ENCODE results near the gene MAN1C1.

Gene MAN1C1

DNA sequence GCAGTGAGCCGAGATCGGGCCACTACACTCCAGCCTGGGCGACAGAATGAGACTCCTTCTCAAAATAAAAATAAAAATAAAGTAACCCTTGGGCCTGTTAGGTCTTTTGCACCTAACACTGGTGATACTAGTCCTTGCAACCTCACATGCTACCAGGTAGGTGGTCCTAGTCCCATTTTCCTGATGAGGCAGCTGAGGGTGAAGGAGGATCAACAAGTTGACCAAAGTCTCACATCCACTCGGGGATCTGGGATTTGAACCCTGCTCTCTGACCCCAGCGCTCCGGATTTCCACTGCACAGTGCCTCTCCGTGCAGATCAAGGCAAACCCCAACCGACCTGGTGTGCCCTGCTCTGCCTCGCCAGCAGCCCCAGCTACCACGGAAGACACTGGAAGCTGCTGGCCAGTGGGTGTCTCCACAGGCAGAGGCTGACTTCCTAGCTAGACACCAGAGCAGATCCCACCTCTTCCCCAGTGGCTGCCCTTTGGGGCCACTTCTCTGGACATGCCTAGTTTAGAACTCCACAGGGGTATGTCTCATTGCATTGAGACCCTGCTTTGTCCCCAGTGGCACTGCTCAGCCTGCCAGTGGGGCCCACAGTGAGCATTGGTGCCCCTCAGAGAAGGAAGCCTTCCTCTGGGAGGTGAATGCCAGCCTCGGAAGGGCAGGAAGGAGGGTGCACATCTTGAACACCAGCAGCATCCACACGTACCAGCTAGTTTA, 45.6 kb upstream of the MAN1C1 start:
- TF ChIP-seq NFIC (IDR thresholded peaks at IDR 0.05): no peak
- no peak for TF ChIP-seq CREB1 (IDR thresholded peaks at IDR 0.05; ENCODE audit: low read depth)
- TF ChIP-seq TCF12 (IDR thresholded peaks at IDR 0.05; ENCODE audit: low read depth): no peak

DNA sequence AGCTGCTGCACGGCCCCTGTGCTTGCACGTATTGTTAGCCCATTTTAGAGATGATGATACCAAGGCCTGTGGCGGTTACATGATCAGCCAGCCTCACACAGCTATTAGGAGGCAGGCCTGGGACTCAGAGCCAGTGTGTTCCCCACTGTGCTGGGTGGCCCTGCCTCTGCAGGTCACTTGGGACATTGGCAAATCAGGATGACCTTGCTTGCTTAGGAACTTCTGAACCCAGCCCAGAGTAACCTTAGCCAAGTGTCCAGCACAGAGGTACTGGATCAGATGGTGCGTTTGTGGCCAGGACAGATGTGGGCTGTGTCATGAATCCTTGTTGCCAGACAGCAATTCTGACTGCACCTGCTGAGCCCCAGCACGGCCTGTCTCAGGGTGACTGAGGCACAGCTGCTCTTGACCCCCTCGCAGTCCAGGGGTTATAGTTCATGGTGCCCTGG, 45.0 kb upstream of the MAN1C1 start:
- no peak for TF ChIP-seq NFIC (IDR thresholded peaks at IDR 0.05)
- TF ChIP-seq, protein P1, sequence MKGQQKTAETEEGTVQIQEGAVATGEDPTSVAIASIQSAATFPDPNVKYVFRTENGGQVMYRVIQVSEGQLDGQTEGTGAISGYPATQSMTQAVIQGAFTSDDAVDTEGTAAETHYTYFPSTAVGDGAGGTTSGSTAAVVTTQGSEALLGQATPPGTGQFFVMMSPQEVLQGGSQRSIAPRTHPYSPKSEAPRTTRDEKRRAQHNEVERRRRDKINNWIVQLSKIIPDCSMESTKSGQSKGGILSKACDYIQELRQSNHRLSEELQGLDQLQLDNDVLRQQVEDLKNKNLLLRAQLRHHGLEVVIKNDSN (IDR thresholded peaks at IDR 0.05): no peak
- TF ChIP-seq, protein P2, sequence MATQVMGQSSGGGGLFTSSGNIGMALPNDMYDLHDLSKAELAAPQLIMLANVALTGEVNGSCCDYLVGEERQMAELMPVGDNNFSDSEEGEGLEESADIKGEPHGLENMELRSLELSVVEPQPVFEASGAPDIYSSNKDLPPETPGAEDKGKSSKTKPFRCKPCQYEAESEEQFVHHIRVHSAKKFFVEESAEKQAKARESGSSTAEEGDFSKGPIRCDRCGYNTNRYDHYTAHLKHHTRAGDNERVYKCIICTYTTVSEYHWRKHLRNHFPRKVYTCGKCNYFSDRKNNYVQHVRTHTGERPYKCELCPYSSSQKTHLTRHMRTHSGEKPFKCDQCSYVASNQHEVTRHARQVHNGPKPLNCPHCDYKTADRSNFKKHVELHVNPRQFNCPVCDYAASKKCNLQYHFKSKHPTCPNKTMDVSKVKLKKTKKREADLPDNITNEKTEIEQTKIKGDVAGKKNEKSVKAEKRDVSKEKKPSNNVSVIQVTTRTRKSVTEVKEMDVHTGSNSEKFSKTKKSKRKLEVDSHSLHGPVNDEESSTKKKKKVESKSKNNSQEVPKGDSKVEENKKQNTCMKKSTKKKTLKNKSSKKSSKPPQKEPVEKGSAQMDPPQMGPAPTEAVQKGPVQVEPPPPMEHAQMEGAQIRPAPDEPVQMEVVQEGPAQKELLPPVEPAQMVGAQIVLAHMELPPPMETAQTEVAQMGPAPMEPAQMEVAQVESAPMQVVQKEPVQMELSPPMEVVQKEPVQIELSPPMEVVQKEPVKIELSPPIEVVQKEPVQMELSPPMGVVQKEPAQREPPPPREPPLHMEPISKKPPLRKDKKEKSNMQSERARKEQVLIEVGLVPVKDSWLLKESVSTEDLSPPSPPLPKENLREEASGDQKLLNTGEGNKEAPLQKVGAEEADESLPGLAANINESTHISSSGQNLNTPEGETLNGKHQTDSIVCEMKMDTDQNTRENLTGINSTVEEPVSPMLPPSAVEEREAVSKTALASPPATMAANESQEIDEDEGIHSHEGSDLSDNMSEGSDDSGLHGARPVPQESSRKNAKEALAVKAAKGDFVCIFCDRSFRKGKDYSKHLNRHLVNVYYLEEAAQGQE (IDR thresholded peaks at IDR 0.05; ENCODE audit: low read depth): no peak
- TF ChIP-seq YY1 (IDR thresholded peaks at IDR 0.05; ENCODE audit: low read depth): no peak
- TF ChIP-seq, protein P3, sequence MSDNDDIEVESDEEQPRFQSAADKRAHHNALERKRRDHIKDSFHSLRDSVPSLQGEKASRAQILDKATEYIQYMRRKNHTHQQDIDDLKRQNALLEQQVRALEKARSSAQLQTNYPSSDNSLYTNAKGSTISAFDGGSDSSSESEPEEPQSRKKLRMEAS (IDR thresholded peaks at IDR 0.05): no peak
- TF ChIP-seq EP300 (IDR thresholded peaks at IDR 0.05; ENCODE audit: borderline replicate concordance): no peak
- TF ChIP-seq ZBTB7A (IDR thresholded peaks at IDR 0.05; ENCODE audit: low read depth): no peak

DNA sequence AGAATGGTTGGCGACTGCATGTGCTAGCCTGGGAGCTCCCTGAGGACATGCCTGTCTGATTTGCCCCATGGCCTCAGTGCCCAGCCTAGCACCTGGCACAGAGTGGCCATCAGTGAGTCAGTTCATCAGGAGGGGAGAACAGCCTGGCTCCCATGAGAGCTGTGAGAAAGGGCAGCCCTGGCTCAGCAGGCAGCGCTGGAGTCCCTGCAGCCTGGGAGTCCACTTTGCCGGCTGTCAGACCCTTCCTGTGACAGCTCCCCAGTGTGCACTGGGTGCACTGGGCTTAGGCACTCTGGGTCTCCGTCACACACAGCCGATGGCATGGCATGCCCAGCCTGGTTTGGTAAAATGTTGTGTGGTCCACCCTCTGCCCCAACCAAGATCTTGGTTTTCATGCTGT, 44.5 kb upstream of the MAN1C1 start:
- TF ChIP-seq, protein P3 (IDR thresholded peaks at IDR 0.05): no peak
- TF ChIP-seq EP300 (IDR thresholded peaks at IDR 0.05; ENCODE audit: borderline replicate concordance) (no peak), CEBPB (IDR thresholded peaks at IDR 0.05) (no peak), NFIC (IDR thresholded peaks at IDR 0.05) (no peak), TCF12 (IDR thresholded peaks at IDR 0.05; ENCODE audit: low read depth) (no peak), TAF1 (IDR thresholded peaks at IDR 0.05; ENCODE audit: low read depth) (no peak), ZBTB7A (IDR thresholded peaks at IDR 0.05; ENCODE audit: low read depth) (no peak), TEAD4 (IDR thresholded peaks at IDR 0.05) (no peak), YY1 (IDR thresholded peaks at IDR 0.05; ENCODE audit: low read depth) (no peak), RAD21 (IDR thresholded peaks at IDR 0.05; ENCODE audit: low read depth) (no peak), EGR1 (IDR thresholded peaks at IDR 0.05) (no peak)
- TF ChIP-seq, protein P1 (IDR thresholded peaks at IDR 0.05): no peak

DNA sequence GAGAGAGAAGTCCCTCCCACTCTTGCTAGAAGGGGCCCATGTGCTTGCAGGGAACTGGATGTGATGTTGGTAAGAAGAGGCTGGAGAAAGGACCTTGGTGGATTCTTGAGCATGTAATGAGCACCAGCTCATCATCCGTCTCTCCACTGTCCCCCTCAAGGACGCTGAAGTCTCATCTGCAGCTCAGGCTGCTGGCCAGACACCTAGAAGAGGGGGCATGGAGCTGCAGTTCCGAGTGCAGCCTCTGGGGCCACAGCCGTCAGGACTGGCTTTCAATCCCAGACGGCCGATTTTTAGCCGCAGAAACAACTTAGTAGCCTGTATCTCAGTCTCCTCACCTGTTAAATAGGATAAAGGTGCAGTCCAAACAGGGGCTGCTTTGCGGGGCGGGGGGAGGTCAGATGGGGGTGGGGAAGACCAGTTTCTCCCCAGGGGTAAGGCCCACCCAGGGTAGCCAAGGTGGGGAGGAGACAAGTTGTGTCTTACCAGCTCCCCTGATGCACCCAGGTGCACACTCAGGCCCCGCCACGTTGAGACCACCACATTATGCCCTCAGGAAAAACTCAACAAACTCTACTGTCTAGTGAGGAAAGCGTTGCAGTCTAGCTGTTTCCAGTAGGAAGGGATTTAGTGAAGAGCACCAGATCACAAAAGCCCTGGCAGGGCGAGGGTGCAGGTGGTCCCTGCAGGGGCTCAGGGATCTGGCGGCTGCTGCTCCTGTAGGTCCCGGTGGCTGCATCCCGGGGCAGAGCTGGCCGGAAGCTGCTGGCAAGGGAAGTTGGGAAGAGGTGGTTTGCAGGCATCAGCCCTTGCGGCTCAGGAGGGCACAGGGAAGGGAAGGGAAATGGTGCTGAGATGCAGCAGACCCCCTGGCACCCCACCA, 43.6 kb upstream of the MAN1C1 start:
- TF ChIP-seq RAD21 (IDR thresholded peaks at IDR 0.05; ENCODE audit: low read depth): peak; percentile 43
- no peak for TF ChIP-seq EGR1 (IDR thresholded peaks at IDR 0.05)
- TF ChIP-seq EP300 (IDR thresholded peaks at IDR 0.05; ENCODE audit: borderline replicate concordance): no peak

DNA sequence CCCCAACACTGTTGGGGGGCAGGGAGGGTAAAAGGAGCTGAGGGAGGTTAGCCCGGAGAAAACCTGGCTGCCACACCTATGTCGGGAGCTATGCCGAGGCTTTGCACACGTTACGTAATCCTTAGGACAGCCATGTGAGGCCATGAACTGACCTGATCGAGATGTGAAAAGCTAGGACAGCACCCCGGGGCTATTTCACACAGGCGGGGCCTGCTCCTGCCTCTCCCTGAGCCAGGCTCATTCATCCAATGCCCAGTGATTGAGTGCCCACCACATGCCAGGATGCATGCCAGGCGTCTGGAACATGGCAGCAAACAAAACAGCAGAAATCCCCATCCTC, 43.0 kb upstream of the MAN1C1 start:
- TF ChIP-seq ZBTB7A (IDR thresholded peaks at IDR 0.05; ENCODE audit: low read depth): no peak
- peak; percentile 25; the same call in 1 of the 2 replicates for TF ChIP-seq CEBPB (IDR thresholded peaks at IDR 0.05)

DNA sequence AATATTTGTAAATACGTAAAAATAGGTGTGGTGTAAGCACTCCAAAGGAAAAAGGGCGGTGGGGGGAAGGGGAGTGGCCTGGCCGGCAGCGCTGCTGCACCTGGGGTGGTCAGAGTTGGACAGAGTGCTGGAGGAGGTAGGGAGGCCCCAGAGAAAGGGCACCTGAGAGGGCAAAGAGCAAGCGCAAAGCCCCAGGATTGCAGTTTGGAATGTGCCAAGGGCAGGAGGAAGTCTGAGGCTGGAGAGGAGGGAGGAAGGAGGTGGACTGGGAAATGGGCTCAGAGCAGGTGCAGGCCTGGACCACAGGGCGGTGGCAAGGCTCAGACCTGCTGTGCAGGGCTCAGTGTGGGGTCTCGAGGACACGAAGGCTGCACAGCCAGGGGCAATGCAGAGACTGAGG, 42.6 kb upstream of the MAN1C1 start:
- TF ChIP-seq EGR1 (IDR thresholded peaks at IDR 0.05): no peak
- TF ChIP-seq ZBTB7A (IDR thresholded peaks at IDR 0.05; ENCODE audit: low read depth): no peak
- no peak for TF ChIP-seq TAF1 (IDR thresholded peaks at IDR 0.05; ENCODE audit: low read depth)
- TF ChIP-seq TEAD4 (IDR thresholded peaks at IDR 0.05): no peak
- TF ChIP-seq, protein P3 (IDR thresholded peaks at IDR 0.05): no peak

DNA sequence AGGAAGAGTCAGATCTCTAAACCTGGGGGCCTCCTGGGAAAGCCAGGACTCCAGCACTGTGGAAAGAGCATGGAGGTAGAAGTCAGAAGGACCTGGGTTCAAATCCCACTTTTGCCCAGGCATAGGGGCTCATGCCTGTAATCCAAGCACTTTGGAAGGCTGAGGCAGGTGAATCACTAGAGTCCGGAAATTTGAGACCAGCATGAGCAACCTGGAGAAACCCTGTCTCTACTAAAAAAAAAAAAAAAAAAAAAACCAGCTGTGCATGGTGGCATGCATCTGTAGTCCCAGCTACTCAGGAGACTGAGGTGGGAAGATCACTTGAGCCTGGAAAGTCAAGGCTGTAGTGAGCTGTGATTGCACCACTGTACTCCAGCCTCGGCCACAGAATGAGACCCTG, 41.4 kb upstream of the MAN1C1 start:
- TF ChIP-seq CEBPB (IDR thresholded peaks at IDR 0.05) (no peak), EGR1 (IDR thresholded peaks at IDR 0.05) (no peak), TEAD4 (IDR thresholded peaks at IDR 0.05) (no peak), TCF12 (IDR thresholded peaks at IDR 0.05; ENCODE audit: low read depth) (no peak), NFIC (IDR thresholded peaks at IDR 0.05) (no peak), CREB1 (IDR thresholded peaks at IDR 0.05; ENCODE audit: low read depth) (no peak), RAD21 (IDR thresholded peaks at IDR 0.05; ENCODE audit: low read depth) (no peak), YY1 (IDR thresholded peaks at IDR 0.05; ENCODE audit: low read depth) (no peak), TAF1 (IDR thresholded peaks at IDR 0.05; ENCODE audit: low read depth) (no peak), EP300 (IDR thresholded peaks at IDR 0.05; ENCODE audit: borderline replicate concordance) (no peak), ZBTB7A (IDR thresholded peaks at IDR 0.05; ENCODE audit: low read depth) (no peak), FOXM1 (IDR thresholded peaks at IDR 0.05; ENCODE audit: borderline replicate concordance, low read depth) (no peak)
- TF ChIP-seq, protein P2 (IDR thresholded peaks at IDR 0.05; ENCODE audit: low read depth): no peak
- TF ChIP-seq, protein P3 (IDR thresholded peaks at IDR 0.05): no peak
- TF ChIP-seq, protein P1 (IDR thresholded peaks at IDR 0.05): no peak
